ENCODE measurements around the gene CHCHD6.

The CHCHD6 gene, protein sequence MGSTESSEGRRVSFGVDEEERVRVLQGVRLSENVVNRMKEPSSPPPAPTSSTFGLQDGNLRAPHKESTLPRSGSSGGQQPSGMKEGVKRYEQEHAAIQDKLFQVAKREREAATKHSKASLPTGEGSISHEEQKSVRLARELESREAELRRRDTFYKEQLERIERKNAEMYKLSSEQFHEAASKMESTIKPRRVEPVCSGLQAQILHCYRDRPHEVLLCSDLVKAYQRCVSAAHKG

DNA sequence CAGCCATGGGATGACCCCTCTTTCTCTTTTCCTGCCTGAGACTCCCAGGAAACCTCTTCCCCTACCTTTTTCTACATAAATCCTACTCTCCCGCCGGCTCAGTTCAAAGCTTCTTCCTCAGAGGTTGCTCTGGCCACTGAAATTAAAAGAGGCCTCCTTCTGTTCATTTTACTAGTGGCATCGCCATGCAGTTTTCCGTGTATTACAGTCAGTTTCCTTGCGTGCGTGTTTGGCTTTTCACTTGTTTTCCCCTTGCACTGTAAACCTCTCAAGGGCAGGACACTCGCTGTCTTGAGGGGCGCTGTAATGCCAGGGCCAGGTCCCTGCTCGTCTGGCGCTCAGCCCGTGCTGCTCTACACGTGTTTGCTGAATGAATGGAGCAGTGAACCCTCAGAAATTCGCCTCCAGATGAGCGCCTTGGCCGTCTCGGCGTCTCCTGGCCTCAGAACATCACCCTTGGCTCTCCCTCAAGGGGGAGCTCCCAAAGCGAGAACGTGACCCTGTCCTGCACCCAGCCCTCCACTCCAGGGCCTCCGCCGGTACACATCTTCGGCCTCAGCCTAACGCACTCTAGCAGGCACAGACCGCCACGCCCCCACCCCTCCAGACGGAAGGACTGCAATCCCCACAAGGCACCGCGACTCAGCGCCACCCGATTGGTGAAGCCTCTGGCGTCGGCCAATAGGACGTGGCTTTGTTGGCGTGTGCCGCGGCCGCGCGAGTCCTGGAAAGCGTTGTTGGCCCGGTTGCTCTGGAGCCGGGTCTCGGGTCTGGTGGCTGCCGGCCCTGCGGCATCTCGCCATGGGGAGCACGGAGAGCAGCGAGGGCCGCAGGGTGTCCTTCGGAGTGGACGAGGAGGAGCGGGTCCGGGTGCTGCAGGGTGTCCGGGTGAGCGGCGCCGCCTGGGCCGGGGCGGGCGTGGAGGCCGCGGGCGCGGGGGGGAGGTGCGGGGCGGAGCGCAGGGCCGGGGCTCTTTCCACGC, at the start of gene CHCHD6:
CHCHD6 (plus strand) TSS at position 729 of the 982 bp plus-strand sequence; CDS start at position 802, 73 bp downstream.
- DNase-seq, result peak; percentile 95

DNA sequence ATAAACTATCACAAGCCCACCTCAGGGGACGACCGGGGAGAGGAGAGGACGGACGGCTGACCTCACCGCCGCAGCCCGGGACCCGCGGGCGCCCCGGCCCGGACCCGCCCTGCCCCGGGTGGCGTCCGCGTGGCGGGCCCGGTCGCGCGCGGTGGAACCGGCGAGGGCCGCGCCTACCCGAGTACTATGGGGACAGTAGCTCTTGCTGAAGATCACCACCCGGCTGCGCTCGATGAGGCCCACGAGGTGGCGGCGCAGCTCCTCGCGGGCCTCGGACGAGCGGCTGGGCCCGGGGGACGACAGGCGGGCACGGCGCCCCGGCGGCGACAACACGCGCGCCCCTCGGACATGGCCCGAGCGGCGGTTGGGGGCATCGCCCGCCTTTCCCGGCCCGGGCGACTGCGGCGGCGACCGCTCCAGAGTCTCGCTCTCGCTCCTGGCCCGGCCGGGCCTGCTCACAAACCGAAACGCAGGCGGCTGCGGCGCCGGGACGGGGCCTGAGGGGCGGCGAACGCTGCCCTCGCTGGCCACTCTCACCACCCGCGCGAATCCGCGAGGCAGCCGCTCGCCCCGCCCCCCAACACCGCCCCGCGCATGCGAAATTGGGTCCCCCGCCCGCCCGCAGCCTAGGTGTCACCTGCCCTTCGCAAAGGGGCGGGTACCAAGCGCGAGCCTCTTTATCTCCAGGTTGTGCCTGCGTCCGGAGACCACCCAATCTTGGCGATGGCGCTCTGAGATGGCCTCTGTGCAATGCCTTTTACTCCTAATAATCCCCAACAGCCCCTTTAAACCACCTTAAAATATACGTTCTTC, 49.3 kb upstream of the CHCHD6 start, which contains the start of gene TXNRD3:
TXNRD3 (minus strand) TSS at position 554 of the 813 bp plus-strand sequence.
- peak; percentile 69 for DNase-seq

DNA sequence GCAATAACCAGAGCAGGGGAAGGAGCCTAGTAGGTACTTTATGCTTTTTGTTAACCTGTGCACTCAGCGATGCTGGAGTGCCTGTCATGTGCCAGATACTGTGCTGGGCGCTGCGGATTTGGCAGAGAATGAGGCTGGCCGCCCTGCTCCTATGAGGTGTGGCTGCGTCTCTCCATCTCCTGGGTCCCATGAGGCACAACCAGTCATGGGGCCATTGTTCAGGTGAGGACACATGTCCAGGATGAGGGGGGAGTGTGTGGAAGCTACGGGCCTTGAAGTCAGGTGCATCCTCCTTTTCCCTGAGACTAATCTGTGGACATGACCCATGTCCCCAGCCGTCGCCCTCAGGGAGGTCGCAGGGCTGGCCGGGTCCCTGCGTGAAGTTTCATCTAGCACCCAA, 48.2 kb upstream of the CHCHD6 start:
- no peak for DNase-seq

DNA sequence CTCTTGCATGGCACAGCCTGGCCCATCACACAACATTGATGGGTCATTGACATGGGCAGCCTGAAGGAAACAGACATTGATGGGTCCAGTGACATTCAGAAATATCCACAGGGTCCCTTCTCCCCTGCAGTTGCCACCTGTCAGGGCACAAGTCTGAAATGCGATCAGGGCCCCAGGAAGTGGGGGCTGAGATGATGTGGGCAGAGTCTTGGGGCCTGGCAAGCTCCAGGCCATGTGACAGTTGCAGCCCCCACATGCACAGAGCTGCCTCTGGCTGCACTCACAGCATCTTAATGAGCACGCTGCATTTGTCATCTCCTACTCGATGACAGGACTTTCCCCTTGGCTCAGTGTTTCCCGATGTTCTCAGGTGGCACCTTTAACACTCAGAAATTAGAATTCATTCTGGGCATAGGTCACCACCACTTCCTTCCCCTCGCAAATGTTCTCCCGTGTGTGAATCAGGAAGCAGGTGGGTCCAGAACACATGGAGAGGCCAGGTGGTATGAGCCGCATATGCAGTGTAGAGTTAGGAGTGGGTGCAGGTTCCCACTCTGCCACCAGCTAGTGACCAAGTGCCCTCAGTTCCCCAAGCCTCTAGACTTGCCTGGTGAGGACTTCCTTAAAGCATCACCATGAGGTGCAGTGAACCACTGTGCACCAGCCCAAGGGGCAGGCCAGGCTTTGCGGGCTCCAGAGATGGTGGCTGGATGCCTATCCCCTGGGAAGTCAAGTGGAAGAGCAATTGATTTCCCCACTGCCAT, 47.5 kb upstream of the CHCHD6 start:
- no peak for DNase-seq

DNA sequence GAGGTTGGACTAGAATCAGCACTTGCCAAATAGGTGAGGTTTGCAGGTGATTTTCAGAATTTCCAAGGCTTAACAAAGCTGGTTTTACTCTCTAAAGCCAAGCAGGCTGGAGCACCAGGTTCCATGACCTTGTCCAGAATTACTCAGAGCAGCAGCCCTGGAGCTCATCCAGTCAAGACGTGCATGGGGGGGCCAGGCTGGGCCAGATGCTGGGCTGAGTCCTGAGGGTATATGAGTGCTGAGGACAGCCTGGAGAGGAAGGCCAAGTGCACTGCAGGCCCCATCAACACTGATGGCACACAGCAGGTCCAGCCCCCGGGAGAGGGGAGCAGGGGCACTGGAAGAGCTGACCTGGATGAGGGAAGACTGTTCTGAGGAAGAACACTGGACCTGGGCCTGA, 46.1 kb upstream of the CHCHD6 start:
- DNase-seq, result no peak

DNA sequence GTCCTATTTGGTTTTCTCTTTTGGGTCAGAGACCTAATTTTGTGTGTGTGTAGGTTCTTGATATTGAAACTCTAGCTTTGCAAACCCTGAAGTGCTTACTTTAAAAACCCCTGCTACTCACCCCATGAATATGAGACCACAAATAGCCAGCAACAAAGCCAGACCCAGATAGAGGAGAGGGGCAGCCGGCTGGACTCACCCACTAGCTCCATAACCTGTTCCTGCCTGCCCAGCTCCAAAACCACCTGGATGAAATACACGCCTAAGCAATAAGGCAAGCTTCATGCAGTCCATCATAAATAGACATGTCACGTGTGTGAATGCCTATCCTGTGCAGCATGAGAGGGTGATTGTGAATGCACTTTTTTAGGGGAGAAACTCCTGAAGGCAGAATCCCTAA, 45.5 kb upstream of the CHCHD6 start:
- no peak for DNase-seq

DNA sequence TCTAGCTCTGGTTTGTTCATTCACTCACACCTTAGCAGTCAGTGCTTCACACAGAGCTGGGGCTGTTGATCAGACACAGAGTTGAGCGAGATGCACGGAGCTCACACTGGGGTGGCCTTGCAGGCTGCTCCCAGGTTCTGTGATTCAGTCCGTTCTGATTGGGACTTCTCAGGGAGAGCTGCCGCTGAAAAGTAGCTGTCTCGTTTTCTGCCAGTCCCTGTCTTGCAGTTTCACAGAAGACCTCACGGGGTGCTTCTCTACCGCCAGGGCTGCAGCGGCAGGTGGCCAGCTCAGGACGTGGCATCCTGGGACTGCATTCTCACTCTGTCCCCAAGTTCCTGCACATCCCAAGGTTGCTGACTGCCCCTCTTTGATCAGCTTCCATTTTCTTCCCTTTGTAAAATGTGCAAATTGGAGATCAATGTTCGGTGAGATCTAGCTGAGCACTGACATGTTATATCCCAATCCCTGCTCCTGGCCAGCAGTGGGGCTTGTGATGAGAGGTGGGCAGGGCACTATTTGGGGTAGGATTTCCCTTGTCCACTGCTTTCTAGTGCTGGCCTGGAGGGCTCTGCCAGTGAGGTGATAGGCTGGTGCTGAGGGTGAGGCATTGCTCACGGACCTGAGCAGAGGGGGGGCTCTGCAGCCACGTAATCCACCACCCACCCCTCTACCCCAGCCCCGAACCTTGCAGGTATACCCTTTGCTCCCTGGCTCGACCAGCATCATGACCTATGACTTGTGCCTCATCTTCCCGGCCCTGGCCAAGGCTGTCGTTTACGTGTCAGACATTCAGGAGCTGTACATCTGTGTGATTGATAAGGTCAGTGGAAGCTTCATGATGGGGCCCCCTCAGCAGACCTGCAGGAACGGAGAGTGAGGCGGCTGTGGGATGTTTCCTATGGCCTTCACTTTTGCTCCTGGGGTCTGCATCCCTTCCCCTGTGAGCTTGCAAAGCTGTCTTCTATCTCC, 43.8 kb upstream of the CHCHD6 start:
- DNase-seq, result peak; percentile 19

DNA sequence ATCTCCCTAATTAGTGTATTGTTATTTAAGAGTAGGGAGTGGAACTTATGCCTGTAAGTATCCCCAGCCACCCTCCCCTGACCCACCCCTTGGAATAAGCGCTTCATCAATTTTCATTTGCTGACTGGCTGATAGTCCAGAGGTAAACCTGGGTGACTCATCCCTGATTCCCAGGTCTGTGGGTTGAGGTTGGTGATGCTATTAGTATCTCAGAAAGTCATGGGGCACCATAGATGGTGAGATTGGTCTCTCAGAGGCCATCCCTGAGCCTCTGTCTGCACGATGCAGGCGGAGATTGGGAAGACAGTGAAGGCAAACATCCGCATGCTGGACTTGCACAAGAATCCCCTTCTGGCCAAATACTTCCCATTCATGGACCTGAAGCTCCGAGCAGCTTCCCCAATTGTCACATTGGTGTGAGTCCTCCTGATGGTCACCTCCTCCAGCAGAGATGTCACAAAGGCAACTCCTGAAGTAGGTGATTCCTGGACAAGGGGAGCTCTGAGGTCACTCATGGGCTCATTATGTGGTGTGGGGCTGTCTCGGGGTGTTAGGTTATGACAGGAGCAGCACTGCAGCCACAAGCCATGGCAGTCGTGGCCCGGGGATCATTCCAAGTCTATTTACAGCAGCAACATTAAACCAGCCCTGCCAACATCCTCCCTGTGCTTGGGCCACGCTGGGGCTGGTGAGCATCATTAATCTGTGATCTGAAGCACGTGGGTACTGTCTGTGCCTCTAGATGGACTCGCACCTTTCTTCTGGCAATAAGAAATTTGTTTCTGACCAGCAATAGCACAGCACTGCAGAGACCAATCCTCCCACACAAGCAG, 42.3 kb upstream of the CHCHD6 start:
- no peak for DNase-seq

DNA sequence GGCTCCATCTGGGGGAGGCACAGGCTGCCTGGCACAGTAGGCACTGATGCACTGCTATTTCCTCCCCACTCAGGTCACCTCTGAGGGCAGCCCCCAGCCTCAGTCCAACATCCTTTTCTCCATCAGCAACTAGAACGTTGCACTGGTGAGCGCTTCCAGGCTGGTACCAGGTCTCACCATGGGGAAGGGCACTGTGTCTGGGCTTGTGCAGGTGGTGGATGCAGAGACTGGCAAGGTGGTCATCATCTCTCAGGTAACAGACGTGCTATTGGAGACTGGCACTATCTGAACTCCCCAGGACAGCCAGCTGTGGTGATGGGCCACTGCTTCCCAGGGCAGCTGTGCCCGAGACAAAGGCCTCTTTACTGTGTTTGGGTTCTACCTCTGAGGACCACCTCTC, 40.8 kb upstream of the CHCHD6 start:
- no peak for DNase-seq

DNA sequence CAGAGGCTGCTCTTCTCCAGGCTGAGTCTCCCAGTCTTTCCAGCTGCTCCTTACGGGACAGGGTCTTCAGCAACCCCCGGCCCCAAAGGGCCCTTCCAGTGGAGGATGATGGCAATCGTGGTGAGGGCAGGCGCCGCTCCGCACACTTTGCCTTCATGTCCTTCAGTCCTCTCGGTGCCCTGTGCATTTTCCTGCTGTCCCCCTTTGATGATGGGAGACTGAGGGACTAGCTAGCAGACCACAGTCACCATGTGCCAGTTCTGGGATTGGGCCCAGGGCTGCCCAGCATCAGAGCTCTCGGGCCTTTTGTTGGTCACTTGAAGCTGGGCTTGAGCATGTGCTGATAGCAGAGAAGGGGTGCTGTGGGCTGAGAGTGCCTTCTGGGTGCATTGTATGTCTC, 40.3 kb upstream of the CHCHD6 start:
- no peak for DNase-seq

DNA sequence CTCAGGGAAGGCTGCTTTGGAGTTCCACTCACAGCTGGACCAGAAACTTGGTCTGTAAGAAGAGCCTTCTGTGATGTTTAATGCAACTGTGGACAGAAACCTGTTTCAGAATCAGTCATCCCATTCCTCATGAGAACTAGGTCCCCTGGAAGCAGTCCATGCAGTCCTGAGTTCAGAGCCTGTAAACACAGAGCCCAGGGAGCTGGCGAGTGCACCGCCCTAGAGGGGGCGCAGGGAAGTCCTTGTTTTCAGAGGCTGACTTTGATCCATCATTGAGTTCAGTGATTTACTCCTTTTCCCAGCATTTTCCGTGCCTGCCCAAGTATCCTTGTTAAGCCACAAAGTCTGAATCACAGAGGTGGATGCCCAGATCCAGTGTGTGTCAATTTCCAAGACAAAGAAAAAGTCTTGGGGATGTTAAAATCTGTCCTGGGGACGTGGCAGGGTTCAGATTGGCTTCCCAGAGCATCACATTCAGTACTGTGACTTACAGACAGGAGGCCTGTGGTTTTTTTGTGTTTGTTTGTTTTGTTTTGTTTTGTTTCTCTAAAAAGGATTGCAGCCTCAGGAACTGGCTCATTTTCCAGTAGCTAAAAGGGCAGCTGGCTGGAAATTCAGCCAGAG, 39.3 kb upstream of the CHCHD6 start:
- DNase-seq, result no peak

DNA sequence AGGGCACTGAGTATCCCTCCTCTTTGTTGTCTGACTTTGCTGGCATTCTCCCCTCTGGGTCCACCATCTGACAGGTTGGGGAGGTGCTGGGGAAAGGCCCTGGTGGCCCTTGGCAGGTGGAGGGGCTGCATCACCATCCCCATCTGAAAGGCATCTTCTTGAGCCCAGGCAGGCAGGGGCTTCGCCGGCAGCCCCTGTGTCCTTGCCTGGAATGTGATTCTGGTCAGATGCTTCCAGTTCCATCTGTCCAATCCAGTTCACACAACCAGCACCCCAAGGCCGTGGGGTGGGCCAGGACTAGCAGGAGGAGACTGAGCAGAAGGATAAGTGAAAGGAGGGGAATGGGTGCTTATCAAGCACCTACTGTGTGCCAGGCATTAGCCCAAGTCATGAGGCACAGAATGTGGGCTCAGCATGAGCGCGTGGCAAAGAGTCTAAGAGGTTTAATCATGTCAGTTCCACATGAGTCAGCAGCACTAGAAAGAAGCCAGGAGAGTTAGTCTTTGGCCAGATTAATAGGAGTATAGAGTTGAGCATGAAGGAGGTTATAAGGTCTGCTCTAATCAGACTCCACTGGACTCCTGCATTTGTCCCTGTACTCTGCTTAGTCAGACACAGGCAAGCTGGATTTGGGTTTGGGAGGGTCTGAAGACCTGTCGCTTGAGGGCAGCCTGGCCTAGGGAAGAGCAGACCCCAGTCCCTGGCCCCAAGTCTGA, 38.7 kb upstream of the CHCHD6 start:
- DNase-seq, result no peak

DNA sequence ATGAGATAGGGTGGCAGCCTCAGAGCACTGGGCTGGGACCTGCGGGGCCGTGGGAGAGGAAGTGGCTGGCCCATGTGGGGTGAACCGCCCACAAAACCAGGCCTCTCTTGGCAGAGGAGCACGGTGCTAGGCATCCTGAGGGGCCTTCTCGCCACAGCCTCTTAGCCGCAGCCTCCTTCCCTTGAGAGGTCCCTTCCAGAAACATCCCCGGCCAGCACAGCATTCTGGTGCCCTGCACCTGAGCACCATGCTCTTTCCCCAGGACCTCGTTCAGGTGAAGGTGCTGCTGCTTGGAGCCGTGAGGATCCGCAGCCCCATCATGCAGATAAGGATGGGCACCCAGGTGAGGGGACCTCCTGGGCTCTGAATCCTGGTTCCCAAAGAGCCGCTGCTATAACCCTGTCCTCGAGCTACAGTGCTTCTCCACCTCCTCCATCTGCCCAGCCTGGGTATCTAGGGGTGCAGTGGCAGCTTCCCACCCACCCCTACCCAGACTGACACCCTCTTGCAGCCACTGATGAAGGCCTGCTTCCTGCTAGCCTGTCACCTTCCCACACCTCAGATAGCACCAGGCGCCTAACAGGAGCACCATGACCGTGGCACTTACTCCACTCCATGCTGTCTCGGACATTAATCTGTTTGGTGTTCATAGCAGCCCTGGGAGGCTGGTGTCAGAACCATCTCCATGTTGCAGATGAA, 37.9 kb upstream of the CHCHD6 start:
- no peak for DNase-seq

DNA sequence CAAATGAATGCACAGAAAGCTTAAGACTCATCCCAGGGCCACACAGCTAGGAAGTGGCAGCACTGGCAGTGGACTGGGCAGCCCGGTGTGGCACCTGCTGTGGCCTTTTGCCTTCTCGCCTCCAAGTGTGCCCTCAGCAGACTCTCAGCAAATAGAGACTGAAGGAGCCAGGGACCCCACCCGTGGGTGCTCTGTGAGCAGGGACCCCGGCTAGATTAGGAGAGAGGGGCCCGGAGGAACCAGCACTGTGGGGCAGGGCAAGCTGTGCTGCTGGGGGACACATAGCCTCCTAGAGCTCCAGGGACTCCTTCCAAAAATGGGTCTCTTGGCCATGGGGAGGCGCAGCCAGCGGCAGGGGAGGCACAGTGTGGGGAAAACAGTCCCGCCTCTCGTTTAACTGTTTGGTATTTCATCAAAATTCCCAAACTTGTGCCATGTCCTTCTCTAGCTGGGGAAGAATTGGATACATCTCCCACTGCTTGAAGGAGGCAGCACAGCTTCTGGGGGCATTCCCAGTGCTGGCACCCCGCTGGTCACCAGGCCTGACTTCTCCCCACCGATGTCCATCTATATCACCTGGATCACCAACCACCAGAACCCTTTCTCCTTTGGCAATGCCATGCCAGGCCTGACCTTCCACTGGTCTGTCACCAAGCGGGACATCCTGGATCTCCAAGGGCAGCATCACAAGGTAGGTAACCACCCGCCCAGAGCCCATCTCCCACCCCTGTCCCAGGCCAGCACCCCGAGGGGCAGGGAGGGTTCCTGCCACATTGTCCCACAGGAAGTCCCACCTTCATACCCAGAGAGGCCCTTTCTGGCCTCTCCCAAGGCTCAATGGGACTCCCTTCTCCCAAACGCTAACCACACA, 37.1 kb upstream of the CHCHD6 start:
- DNase-seq, result no peak

DNA sequence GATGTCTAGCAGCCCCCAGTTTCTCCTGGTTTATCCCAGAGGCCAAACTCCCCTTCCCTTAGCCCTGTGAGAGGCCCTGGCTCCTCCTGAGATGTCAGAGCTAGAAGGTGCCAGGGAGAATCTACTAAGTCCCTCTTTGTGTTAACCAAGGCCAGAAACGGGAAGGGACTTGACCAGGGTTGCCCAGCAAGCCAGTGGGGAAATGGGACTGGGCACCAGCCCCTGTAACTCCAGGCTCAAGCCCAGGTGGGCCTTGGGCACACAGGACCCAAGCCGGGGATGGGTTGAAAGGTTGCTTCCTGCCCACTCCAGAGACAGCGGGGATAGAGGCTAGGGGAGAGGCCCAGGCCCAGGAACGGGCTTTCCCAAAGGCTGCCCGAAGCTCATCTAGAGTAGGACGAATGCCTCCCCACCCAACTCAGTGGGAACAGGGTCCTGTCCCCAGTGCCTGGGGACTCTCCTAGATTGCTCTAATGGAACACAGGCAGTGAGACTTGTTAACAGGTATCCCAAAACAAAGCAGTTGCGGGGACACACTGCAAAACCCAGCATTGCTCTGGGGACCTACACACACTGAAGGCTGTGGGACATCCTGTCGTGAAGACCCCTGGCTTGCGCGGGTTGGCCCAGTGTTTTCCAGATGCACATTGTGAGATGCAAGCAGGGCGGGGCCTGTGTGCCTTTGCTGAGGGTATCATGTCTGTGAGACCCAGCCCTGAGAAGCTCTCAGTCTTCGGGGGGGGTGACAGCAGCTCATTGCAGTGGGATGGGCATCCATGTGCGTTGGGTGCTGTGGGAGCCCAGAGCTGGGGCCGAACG, 36.2 kb upstream of the CHCHD6 start:
- no peak for DNase-seq
